Measurements from ENCODE around the gene PTPRN2. TPM values are rescaled to one million over a fixed set of nuclear protein-coding genes. Genes with fewer than 3 reads are reported as not detected.

The PTPRN2 gene
- total and polyA plus RNA-seq, 2 of the 8 experiments (the other 6 are each of a cell fraction or from before 2014, with no cell fraction given) = 2.6 to 4.5 TPM

- whole genome bisulfite sequencing, 2 experiments (ENCODE audit: extremely low coverage in 1 of 2, insufficient coverage in 1 of 2, insufficient read length in 1 of 2, insufficient replicate concordance in 2 of 2, low coverage in 1 of 2, low lambda C conversion rate in 2 of 2, missing lambda C conversion rate in 1 of 2) = 89% methylated on average over 5 of the region's 22 CpGs; no CpG with 5 or more reads in 1 of the 2 experiments
- Histone ChIP-seq H2BK20ac (ENCODE audit: low read length) (no peak overlapping the region), H4K8ac (ENCODE audit: extremely low read depth, insufficient read depth, low read length) (no peak overlapping the region), H3K23me2 (ENCODE audit: low read depth, low read length) (peaks cover 13% of the 10 kb centered on the region), H3K23ac (ENCODE audit: insufficient read length) (no peak overlapping the region), H3K79me2 (ENCODE audit: control insufficient read depth in 1 of 2, insufficient read depth in 2 of 2, low read length in 2 of 2) (no peaks in the 10 kb centered on the region; a peak in 1 of 4 replicates), H3K4me2 (ENCODE audit: insufficient read depth in 1 of 2, low read depth in 2 of 2, low read length in 2 of 2) (no peak overlapping the region), H2BK120ac (replicated peaks; ENCODE audit: low read depth, low read length) (no peak overlapping the region), H2BK5ac (ENCODE audit: low read depth, low read length) (no peak overlapping the region), H3K14ac (ENCODE audit: insufficient read length) (no peak overlapping the region), H3K4me1 (replicated peaks in 1 of 4; ENCODE audit: control insufficient read depth in 3 of 4, insufficient read depth in 4 of 4, low read length in 3 of 4) (no peaks in the 10 kb centered on the region; a peak in 1 of 7 replicates), H3K9me3 (ENCODE audit: insufficient read depth in 2 of 2, low read depth in 1 of 2, low read length in 1 of 2) (peaks cover 29 to 62% of the 10 kb centered on the region in 2 experiments), H2BK12ac (ENCODE audit: low read depth, low read length) (no peak overlapping the region), H3K36me3 (ENCODE audit: control insufficient read depth in 2 of 4, insufficient read depth in 4 of 4, low read length in 3 of 4) (peaks cover 0 to 3% (median 0%) of the 10 kb centered on the region in 4 experiments; a peak in 1 of 8 replicates), H2AFZ (ENCODE audit: low read length) (no peak overlapping the region), H3K4ac (replicated peaks; ENCODE audit: insufficient read length, low read depth, low read length) (no peak overlapping the region), H3K56ac (replicated peaks; ENCODE audit: insufficient read length, low read depth, low read length) (no peak overlapping the region), H3K18ac (ENCODE audit: extremely low read depth, low read length) (no peak overlapping the region), H3K9ac (replicated peaks in 1 of 4; ENCODE audit: extremely low read depth in 1 of 4, low read depth in 3 of 4, low read length in 3 of 4) (no peak overlapping the region), H2AK5ac (ENCODE audit: low read depth, low read length) (no peak overlapping the region), H3K79me1 (ENCODE audit: low read depth, low read length) (peaks cover 4% of the 10 kb centered on the region), H2BK15ac (ENCODE audit: low read length) (no peak overlapping the region), H4K5ac (ENCODE audit: insufficient read length, low read depth, low read length) (no peak overlapping the region), H3K27me3 (replicated peaks in 1 of 4; ENCODE audit: control insufficient read depth in 3 of 4, extremely low read depth in 1 of 4, insufficient read depth in 3 of 4, low read length in 3 of 4) (no peaks in the 10 kb centered on the region), H3K4me3 (ENCODE audit: extremely low read depth in 1 of 4, insufficient read depth in 2 of 4, low read depth in 3 of 4, low read length in 4 of 4) (no peak overlapping the region), H3K27ac (ENCODE audit: low read depth, low read length) (no peak overlapping the region), H4K20me1 (replicated peaks in 1 of 2; ENCODE audit: control insufficient read depth in 1 of 2, insufficient read depth in 2 of 2, low read length in 2 of 2) (peaks cover 0 to 9% of the 10 kb centered on the region in 2 experiments), H4K91ac (replicated peaks; ENCODE audit: insufficient read length, low read length) (no peak overlapping the region)
- CTCF ChIA-PET (ENCODE audit: partially characterized antibody) = no interaction called here
- no peak for TF ChIP-seq CHD2 (IDR thresholded peaks at IDR 0.05; ENCODE audit: low read length)
- no peak for DNase-seq (ENCODE audit: low read depth in 1 of 2, low spot score in 2 of 2)
- no peak for FAIRE-seq
- POLR2A ChIA-PET (ENCODE audit: partially characterized antibody) = no interaction called here
Measured at GRCh38 chr7:158125721-158126120, 461.9 kb downstream of the PTPRN2 start.

Measured in H1 (cell line).